Activated CD4-positive, alpha-beta memory T cell treated with anti-CD3 and anti-CD28 coated beads for 36 hours (primary cell): ENCODE results near the gene HAUS5. TPM values are rescaled to one million over a fixed set of nuclear protein-coding genes. Genes with fewer than 3 reads are reported as not detected.

Experiments used
- CTCF ChIA-PET: fragments of 350-600 bp; sonication (Branson Sonifier 250); formaldehyde crosslinking; loops from one replicate; lab custom pipeline; 2021; ENCODE audit warnings: antibody characterized with exemption, inconsistent platforms; lab: Charles Lee
- POLR2A ChIA-PET: fragments of 350-600 bp; sonication (Branson Sonifier 250); formaldehyde crosslinking; loops from one replicate; lab custom pipeline; 2021; ENCODE audit warnings: antibody characterized with exemption; lab: Charles Lee
- DNase-seq: peaks from one replicate; pipeline ENCODE4 v3.0.0-alpha.2; 2020
- H3K27ac Mint-ChIP-seq: one replicate; pipeline ENCODE4 v1.8.0; 2021; ENCODE audit warnings: mixed read lengths
- H3K27me3 Mint-ChIP-seq: one replicate; pipeline ENCODE4 v1.8.0; 2021; ENCODE audit warnings: mixed read lengths
- H3K36me3 Mint-ChIP-seq: one replicate; pipeline ENCODE4 v1.8.0; 2021; ENCODE audit warnings: mixed read lengths
- H3K4me1 Mint-ChIP-seq: one replicate; pipeline ENCODE4 v1.8.0; 2021; ENCODE audit warnings: low read depth, mixed read lengths
- H3K4me3 Mint-ChIP-seq: one replicate; pipeline ENCODE4 v1.8.0; 2021; ENCODE audit warnings: mild to moderate bottlenecking, mixed read lengths
- H3K9me3 Mint-ChIP-seq: one replicate; pipeline ENCODE4 v1.8.0; 2021; ENCODE audit warnings: mixed read lengths
- intact Hi-C: fragments of 100-400 bp; cut with micrococcal nuclease; formaldehyde crosslinking; loops from one replicate; pipeline ENCODE4 v1.15.1; 2023
- total RNA-seq, 2 experiments: library from RNA; stranded (reverse); gene quantifications; one replicate each; pipeline ENCODE4 v1.2.3, GENCODE V29; 2021

The HAUS5 gene, protein sequence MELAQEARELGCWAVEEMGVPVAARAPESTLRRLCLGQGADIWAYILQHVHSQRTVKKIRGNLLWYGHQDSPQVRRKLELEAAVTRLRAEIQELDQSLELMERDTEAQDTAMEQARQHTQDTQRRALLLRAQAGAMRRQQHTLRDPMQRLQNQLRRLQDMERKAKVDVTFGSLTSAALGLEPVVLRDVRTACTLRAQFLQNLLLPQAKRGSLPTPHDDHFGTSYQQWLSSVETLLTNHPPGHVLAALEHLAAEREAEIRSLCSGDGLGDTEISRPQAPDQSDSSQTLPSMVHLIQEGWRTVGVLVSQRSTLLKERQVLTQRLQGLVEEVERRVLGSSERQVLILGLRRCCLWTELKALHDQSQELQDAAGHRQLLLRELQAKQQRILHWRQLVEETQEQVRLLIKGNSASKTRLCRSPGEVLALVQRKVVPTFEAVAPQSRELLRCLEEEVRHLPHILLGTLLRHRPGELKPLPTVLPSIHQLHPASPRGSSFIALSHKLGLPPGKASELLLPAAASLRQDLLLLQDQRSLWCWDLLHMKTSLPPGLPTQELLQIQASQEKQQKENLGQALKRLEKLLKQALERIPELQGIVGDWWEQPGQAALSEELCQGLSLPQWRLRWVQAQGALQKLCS
- 10 to 100 TPM; 36.6 to 43.1 TPM for total RNA-seq

DNA sequence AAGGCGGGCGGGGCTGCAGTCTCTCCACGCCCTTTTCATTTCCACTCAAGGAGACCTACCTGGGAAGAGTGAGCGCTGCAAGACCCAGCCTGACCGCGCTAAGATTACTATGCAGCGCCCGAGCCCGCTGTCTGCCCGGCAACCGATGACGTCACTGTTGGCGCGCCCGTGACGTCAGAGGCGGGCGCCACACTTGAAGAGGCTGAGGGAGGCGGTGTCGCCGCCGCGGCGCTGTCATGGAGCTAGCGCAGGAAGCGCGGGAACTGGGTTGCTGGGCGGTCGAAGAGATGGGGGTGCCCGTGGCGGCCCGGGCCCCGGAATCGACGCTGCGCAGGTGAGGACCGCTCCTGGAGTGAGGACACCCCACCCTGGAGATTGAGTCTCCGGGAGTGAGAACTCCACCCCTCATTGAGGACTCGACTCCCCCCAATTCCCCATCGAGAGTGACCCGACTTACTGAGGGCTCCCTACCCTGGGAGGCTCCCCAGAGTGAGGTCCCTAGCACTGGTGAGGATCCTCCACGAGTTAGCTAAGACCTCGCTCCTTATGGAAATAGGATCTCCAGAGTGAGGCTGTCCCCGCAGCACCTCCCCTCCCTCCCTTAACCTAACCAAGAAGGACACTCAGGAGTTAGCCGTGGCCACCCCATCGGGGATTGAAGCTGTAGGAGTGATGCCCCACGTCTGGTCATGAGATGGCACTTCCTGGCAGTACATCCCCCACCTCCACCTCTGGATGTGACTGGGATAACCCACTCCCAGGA is at the start of gene HAUS5:
TSS of gene HAUS5 (plus strand) at position 177 of the 763 bp plus-strand sequence. CDS start at position 237, 60 bp downstream.
- peak within 1 kb of the TSS; percentile 81 for H3K27ac Mint-ChIP-seq
- H3K36me3 Mint-ChIP-seq, result peaks cover 12% of the 10 kb centered on the region
- H3K4me3 Mint-ChIP-seq, result peak within 1 kb of the TSS; percentile 83
- ChIA-PET POLR2A (interaction anchor here (0.6 to 2.1 kb wide), 7 partner anchors 9 to 117 kb away, joined by 3 to 14 read pairs (median 3); no protein-coding TSS in a partner anchor), CTCF (interaction anchor here (1.0 to 2.4 kb wide), 4 partner anchors 19 to 632 kb away, joined by 3 to 13 read pairs (median 3); no protein-coding TSS in a partner anchor)
- peaks cover 31% of the 10 kb centered on the region for H3K4me1 Mint-ChIP-seq
- peaks cover 10% of the 10 kb centered on the region for H3K9me3 Mint-ChIP-seq
- peaks cover 1% of the 10 kb centered on the region for H3K27me3 Mint-ChIP-seq
- intact Hi-C loops, result loop anchor here (1.0 to 5.0 kb wide), 3 partner anchors 16 to 65 kb away; partner anchors contain the start of gene TMEM147
- peak; percentile 98 for DNase-seq

DNA sequence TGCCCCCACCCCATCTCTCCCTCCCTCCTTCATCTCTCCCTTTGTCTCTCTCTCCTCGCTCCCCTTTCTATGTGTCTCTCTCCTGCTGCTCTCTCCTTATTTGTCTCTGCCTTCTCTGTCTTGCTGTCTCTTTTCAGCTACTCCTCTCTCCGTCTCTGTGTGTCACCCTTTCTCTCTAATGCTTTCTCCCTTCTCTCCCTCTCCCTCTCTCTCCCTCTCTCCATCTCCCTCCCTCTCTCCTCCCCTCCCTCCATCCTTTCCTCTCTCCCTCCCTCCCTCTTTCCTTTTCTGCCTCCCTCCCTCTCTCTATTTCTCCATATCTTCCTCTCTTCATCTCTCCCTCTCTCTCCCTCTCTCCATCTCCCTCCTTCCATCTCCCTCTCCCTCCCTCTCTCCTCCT is 49.8 kb upstream of the HAUS5 start:
- Mint-ChIP-seq H3K9me3 (no peaks in the 10 kb centered on the region), H3K27ac (no peak overlapping the region), H3K4me3 (no peak overlapping the region), H3K27me3 (peaks cover 47% of the 10 kb centered on the region), H3K36me3 (no peaks in the 10 kb centered on the region), H3K4me1 (peaks cover 5% of the 10 kb centered on the region)
- ChIA-PET POLR2A (no interaction called here), CTCF (interaction anchor here (2.5 kb wide), 1 partner anchor 29 kb away, joined by 10 read pairs; no protein-coding TSS in a partner anchor)
- no peak for DNase-seq
- intact Hi-C loops, result no loop called here

DNA sequence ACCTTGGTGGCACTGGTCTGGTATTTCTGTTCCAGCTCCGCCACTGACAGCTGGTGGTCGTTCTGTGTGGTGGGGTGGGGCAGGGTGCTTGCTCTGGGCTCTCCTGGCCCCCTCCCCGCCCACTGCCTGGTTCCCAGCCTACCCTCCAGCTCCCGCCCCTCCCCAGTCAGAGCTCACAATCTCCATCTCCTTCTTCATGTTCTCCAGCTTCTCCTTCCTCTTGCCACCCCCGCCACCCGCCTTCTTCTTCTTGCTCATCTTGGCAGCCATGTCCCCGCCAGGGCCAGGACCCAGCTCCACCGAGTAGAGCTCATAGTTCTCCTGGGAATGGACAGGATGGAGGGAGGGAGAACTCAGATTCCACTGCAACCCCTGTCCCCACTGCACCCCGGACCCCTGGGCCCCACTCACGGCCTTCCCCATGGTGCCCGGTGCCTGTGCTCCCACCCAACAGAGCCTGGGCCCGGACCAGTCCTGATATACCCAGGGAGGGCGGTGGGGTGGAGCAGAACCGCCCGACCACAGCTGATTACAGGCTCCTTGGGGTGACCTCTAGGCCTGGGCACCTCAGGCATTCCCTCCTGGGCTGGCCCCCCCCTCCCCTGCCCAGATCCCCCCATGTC is 49.2 kb upstream of the HAUS5 start, which contains the start of gene ATP4A:
TSS of gene ATP4A (minus strand) at position 452 of the 623 bp plus-strand sequence. CDS start at position 423, 29 bp downstream.
- DNase-seq, result no peak
- H3K9me3 Mint-ChIP-seq, result no peaks in the 10 kb centered on the region
- intact Hi-C loops, result no loop called here
- peaks cover 46% of the 10 kb centered on the region for H3K27me3 Mint-ChIP-seq
- no peak within 1 kb of the TSS for H3K4me3 Mint-ChIP-seq
- ChIA-PET CTCF (interaction anchor here (2.5 kb wide), 1 partner anchor 29 kb away, joined by 10 read pairs; no protein-coding TSS in a partner anchor), POLR2A (no interaction called here)
- H3K4me1 Mint-ChIP-seq, result peaks cover 4% of the 10 kb centered on the region
- no peak within 1 kb of the TSS for H3K27ac Mint-ChIP-seq
- no peaks in the 10 kb centered on the region for H3K36me3 Mint-ChIP-seq

DNA sequence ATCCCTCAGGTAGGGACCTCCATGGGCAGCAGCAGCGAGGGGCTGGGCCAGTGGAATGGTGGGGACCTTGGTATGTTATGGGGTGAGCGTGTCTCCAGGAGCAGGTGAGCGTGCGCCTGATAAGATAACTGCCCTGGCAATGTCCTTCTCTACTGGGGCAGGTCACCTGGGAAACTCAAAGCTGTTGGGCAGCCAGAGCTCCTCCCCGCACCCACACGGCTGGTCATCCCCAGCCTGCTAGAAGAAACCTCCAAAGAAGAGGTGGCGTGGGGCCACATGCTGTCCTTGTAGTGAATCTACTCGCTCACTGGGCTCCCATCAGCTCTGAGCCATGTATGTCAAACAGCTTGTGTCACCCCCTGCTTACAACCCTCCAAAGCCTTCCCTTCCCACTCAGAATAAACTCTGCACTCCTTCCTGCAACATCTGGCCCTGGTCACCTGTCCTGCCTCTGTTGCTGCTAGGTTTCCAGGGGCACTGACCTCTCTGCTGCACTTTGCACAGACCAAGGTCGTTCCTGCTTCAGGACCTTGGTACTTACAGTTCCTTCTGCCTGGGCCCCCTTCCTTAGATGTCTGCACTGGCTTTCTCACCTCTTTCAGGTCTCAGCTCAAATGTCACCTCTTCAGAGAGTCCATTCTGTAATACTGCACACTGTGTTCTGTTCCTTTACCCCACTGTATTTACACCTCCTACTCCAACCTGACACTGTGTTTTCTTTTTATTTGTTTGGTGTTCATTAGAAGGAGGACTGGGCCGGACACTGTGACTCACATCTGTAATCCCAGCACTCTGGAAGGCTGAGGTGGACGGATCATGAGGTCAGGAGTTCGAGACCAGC is 47.3 kb upstream of the HAUS5 start:
- Mint-ChIP-seq H3K27me3 (peaks cover 39% of the 10 kb centered on the region), H3K36me3 (no peaks in the 10 kb centered on the region), H3K9me3 (no peaks in the 10 kb centered on the region), H3K27ac (no peak overlapping the region), H3K4me1 (no peaks in the 10 kb centered on the region), H3K4me3 (no peak overlapping the region)
- no peak for DNase-seq
- intact Hi-C loops, result no loop called here
- ChIA-PET CTCF (interaction anchor here (0.9 kb wide), 1 partner anchor 27 kb away, joined by 3 read pairs; no protein-coding TSS in a partner anchor), POLR2A (interaction anchor here (0.9 kb wide), 1 partner anchor 48 kb away, joined by 3 read pairs; no protein-coding TSS in a partner anchor)

DNA sequence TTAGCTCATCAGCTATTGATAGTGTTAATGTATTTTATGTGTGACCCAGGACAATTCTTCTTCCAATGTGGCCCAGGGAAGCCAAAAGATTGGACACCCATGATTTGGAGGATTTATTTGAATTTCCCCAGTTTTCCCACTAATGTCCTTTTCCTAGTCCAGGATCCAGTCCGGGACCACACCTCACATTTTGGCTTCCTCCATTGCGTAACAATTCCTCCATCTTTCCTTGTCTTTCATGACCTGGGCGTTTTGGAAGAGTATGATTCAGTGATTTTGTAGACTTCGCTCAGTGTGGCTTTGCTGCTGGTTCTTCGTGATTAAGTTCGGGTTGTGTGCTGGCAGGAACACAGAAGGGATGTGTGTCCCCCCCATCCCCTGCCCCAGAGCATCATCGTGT is 45.8 kb upstream of the HAUS5 start:
- Mint-ChIP-seq H3K9me3 (no peaks in the 10 kb centered on the region), H3K36me3 (no peaks in the 10 kb centered on the region), H3K27ac (no peak overlapping the region), H3K4me1 (no peaks in the 10 kb centered on the region), H3K4me3 (no peak overlapping the region), H3K27me3 (peaks cover 35% of the 10 kb centered on the region)
- DNase-seq, result no peak
- ChIA-PET CTCF (interaction anchor here (0.6 kb wide), 1 partner anchor 15 kb away, joined by 3 read pairs; no protein-coding TSS in a partner anchor), POLR2A (no interaction called here)
- intact Hi-C loops, result loop anchor here (1.0 kb wide), 1 partner anchor 19 kb away; no protein-coding TSS in a partner anchor

DNA sequence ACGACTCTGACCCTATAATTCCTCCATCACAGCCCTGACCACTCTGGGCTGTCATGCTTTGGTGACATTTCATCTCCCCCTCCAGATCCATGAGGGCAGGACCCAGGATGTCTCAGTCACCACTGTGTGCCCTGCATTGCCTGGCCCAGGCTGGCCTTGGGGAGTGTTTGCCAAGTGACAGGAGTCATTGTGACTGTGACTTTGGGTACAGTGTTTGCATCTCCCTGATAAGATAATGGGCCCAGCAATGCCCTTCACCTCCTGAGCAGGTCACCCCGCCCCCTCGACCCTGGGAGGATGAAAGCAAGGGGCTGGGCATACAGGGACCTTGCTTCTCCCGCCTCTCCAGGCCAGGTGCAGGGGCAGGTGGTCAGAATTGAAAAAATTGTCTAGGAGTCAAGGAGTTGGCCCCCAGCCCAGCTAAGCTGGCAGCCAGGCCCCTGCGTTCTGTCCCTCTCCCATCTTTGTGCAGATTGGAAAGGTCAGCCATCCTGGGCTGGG is 43.2 kb upstream of the HAUS5 start:
- Mint-ChIP-seq H3K36me3 (no peaks in the 10 kb centered on the region), H3K27me3 (peaks cover 27% of the 10 kb centered on the region), H3K27ac (no peak overlapping the region), H3K9me3 (peaks cover 3% of the 10 kb centered on the region), H3K4me3 (no peak overlapping the region), H3K4me1 (no peaks in the 10 kb centered on the region)
- no peak for DNase-seq
- intact Hi-C loops, result no loop called here
- POLR2A ChIA-PET, result no interaction called here
- CTCF ChIA-PET, result no interaction called here

DNA sequence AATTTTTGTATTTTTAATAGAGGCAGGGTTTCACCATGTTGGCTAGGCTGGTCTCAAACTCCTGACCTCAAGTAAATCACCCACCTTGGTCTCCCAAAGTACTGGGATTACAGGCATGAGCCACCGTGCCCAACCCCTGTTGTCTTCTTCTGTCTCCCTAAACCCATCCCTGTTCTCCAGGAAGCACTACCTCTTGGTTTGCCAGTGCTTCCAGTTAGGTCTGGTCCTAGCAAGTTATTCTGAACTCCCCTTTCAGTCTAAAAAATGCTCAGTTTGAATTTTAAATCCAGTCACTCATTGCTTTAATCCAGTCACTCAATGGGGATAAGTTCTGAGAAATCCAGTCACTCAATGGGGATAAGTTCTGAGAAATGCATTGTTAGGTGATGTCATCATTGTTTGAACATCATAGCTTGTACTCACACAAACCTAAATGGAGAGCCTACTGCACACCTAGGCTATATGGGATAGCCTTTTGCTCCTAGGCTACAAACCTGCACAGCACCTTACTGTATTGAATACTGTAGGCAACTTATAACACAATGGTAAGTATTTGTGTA is 41.0 kb upstream of the HAUS5 start:
- H3K27ac Mint-ChIP-seq, result no peak overlapping the region

DNA sequence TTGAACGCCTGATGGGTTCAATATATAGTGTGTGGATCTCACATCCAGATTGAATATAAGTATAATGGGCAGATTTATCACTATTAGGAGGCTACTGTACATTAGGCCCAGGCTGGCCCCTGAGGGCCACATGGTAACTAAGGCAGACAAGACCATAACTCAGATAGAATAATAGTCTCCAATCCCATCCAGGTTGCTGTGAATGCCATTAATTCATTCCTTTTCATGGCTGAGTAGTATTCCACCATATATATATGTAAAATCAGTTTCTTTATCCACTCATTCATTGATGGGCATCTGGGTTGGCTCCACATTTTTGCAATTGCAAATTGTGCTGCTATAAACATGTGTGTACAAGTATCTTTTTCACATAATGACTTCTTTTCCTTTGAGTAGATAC is 34.6 kb upstream of the HAUS5 start:
- peaks cover 17% of the 10 kb centered on the region for H3K36me3 Mint-ChIP-seq
- peaks cover 33% of the 10 kb centered on the region for H3K9me3 Mint-ChIP-seq
- ChIA-PET CTCF (no interaction called here), POLR2A (no interaction called here)
- DNase-seq, result no peak
- no peak overlapping the region for H3K27ac Mint-ChIP-seq
- intact Hi-C loops, result no loop called here
- peaks cover 7% of the 10 kb centered on the region for H3K27me3 Mint-ChIP-seq
- H3K4me3 Mint-ChIP-seq, result no peak overlapping the region
- no peaks in the 10 kb centered on the region for H3K4me1 Mint-ChIP-seq

More for the DNA sequence above, 41.0 kb upstream of the HAUS5 start:
- H3K36me3 Mint-ChIP-seq, result peaks cover 10% of the 10 kb centered on the region
- H3K27me3 Mint-ChIP-seq, result peaks cover 23% of the 10 kb centered on the region
- H3K4me3 Mint-ChIP-seq, result no peak overlapping the region
- ChIA-PET POLR2A (no interaction called here), CTCF (no interaction called here)
- intact Hi-C loops, result no loop called here
- peaks cover 21% of the 10 kb centered on the region for H3K9me3 Mint-ChIP-seq
- H3K4me1 Mint-ChIP-seq, result no peaks in the 10 kb centered on the region
- no peak for DNase-seq

DNA sequence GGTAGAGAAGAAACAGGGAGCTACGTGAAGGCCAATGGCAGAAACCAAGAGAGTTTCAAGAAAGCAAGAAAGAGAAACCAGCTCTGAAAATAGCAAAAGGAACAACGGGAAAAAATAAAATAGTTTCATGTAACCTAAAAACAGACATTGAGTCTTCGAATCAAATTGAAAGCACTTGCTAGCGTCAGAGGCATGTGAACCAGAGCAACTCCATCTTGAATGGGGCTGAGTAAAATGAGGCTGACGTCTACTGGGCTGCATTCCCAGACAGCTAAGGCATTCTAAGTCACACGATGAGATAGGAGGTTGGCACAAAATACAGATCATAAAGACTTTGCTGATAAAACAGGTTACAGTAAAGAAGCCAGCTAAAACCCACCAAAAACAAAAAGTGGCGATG is 33.8 kb upstream of the HAUS5 start:
- Mint-ChIP-seq H3K4me1 (no peaks in the 10 kb centered on the region), H3K36me3 (peaks cover 17% of the 10 kb centered on the region), H3K27ac (no peak overlapping the region), H3K9me3 (peaks cover 33% of the 10 kb centered on the region), H3K4me3 (no peak overlapping the region), H3K27me3 (peaks cover 7% of the 10 kb centered on the region)
- CTCF ChIA-PET, result interaction anchor here (1.4 to 1.7 kb wide), 3 partner anchors 14 to 68 kb away, joined by 3 to 7 read pairs (median 4); no protein-coding TSS in a partner anchor
- POLR2A ChIA-PET, result no interaction called here
- intact Hi-C loops, result no loop called here
- no peak for DNase-seq

DNA sequence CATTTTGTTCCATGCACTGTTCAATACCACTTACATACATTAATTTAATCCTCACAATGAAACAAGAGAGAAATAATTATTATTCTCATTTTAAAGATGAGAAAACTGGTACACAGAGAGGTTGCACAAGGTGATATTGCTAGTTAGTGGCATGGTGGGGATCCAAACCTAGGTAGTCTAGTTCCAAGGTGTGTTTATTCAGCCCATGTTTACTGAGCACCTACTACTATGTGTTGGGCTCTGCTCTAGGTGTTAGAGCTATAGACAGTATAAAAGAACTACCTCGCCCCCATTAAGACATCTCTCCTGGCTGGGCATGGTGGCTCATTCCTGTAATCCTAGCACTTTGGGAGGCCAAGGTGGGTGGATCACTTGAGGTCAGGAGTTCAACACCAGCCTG is 29.8 kb upstream of the HAUS5 start:
- ChIA-PET CTCF (no interaction called here), POLR2A (no interaction called here)
- no peak overlapping the region for H3K27ac Mint-ChIP-seq

More for the DNA sequence above, 29.8 kb upstream of the HAUS5 start:
- H3K27me3 Mint-ChIP-seq, result peaks cover 12% of the 10 kb centered on the region
- H3K9me3 Mint-ChIP-seq, result peaks cover 1% of the 10 kb centered on the region
- H3K4me3 Mint-ChIP-seq, result no peak overlapping the region
- intact Hi-C loops, result no loop called here
- no peaks in the 10 kb centered on the region for H3K36me3 Mint-ChIP-seq
- no peaks in the 10 kb centered on the region for H3K4me1 Mint-ChIP-seq
- no peak for DNase-seq
